Mucosa of descending colon (tissue), 3 donors: Measurements from ENCODE around the gene MSI2. TPM values are rescaled to one million over a fixed set of nuclear protein-coding genes. Genes with fewer than 3 reads are reported as not detected.
A peak's percentile ranks its signal among the peaks of the same experiment; 100 is the strongest.

Experiments
- ATAC-seq: fragments of 200-7000 bp; cut with Tn5 transposase; one replicate; pipeline ENCODE4 v1.9.1; 2020; ENCODE audit warnings: mild to moderate bottlenecking, moderate library complexity
- DNase-seq, 3 donors: peaks; one replicate each; pipeline ENCODE4 v3.0.0-alpha.2; 2020
- H3K36me3 ChIP-seq: fragments of 200-600 bp; one replicate; pipeline ENCODE4 v1.8.0; 2021; ENCODE audit warnings: low read depth, mild to moderate bottlenecking
- H3K4me1 ChIP-seq: fragments of 200-600 bp; one replicate; pipeline ENCODE4 v1.8.0; 2021; ENCODE audit warnings: low read depth, mild to moderate bottlenecking
- H3K4me3 ChIP-seq: fragments of 200-600 bp; one replicate; pipeline ENCODE4 v1.8.0; 2021; ENCODE audit warnings: mild to moderate bottlenecking
- H3K9me3 ChIP-seq: fragments of 200-600 bp; one replicate; pipeline ENCODE4 v1.8.0; 2021; ENCODE audit warnings: mild to moderate bottlenecking
- CTCF ChIP-seq: fragments of 200-600 bp; IDR thresholded peaks from one replicate; pipeline ENCODE4 v1.8.0; 2022; ENCODE audit warnings: antibody characterized with exemption, mild to moderate bottlenecking
- intact Hi-C, 2 donors: fragments of 100-400 bp; cut with DNase I in 1 of 2; cut with micrococcal nuclease in 1 of 2; formaldehyde crosslinking; loops; one replicate each; pipeline versions ENCODE4 v1.11.0 to v1.11.1; 2022; cut with DNase I, micrococcal nuclease
- total RNA-seq, 3 donors: library from RNA; stranded (reverse); fragmentation: NEBNext Ultra II Directional in 2 of 3; extraction: Animal tissue kit (Norgen Biotek cat#: 25700) in 2 of 3; gene quantifications; one replicate each; pipeline versions ENCODE4 v1.2.1 to v1.2.4, GENCODE V29; 2021 to 2023
- donor health status: DM: no; HTN: no; CAD: no; lungs with moderate emphysema.
- donor health status: DM: no; HTN: no; CAD: no.
- donor health status: DM: no; HTN: yes; CAD: no.

Gene MSI2
- total RNA-seq, 3 donors from 2014 or later = 60.0 to 72.6 (median 65.7) TPM

DNA sequence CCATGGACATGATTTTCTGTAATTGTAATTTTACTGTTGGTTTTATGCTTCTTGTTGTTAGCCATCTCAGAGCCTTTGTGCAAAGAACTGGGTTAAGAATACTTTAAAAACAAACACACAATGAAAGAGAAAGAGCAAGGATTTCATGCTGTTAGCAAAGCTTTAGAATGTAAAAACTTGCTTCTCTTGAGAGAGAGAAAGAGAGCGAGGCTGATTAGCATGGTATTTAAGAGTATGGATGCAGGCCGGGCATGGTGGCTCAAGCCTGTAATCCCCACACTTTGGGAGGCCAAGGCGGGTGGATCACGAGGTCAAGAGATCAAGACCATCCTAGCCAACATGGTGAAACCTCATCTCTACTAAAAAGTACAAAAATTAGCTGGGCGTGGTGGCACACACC, 76.2 kb downstream of the MSI2 start:
- no peak for ATAC-seq
- no peak for DNase-seq
- H3K36me3 ChIP-seq = no peaks in the 10 kb centered on the region
- H3K9me3 ChIP-seq = no peaks in the 10 kb centered on the region
- TF ChIP-seq CTCF = no peak
- no peak overlapping the region for H3K4me3 ChIP-seq
- no peaks in the 10 kb centered on the region for H3K4me1 ChIP-seq
- intact Hi-C loops = no loop called here

DNA sequence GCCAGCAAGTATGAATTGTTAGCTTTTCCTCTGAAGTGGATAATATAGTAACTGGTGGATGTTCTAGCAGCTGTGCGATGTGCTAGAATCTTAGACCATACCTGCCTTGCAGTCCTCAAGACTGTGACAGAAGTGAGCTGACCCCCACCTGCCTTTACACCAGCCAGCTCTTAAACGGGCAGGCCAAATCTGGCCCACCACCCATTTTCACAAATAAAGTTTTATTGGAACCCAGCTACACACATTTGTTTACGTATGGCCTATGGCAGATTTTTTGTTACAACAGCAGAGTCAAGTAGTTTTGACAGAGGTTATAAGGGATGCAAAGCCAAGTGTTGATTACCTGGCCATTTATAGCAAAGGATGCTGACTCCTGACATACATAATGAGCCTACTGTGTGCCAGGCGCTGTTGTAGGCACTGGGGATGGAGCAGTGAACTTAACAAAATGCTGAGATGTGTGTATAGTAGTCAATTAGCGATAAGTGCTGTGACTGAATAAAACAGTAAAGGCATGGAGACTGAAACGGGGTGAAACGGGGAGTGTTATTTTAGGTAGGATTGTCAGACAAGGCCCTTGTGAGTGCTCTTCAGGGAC, 79.0 kb downstream of the MSI2 start:
- no peaks in the 10 kb centered on the region for H3K9me3 ChIP-seq
- H3K4me1 ChIP-seq = no peaks in the 10 kb centered on the region
- DNase-seq (no peak), ATAC-seq (no peak)
- no peak for TF ChIP-seq CTCF
- H3K36me3 ChIP-seq = no peaks in the 10 kb centered on the region
- intact Hi-C loops = no loop called here
- H3K4me3 ChIP-seq = no peak overlapping the region

DNA sequence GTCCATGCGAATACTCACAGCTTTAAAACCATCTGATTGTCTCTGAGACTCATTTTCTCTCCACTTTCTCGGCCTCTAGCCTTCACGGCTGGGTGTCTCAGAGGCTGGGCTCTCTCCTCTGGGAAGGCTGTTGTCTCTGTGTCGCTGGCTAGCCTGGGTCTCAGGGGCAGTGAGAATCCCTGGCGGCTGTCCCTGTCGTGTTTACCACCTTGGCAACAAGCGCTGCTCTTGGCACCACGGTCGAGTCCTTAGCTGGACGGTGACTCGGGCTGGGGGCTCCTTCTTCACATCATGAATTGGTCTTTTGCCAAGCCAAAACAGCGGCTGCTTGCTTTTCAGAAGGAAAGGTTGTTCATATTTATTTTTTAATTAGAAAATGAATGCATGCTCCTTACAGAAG, 81.1 kb downstream of the MSI2 start:
- Histone ChIP-seq H3K4me1 (no peaks in the 10 kb centered on the region), H3K36me3 (no peaks in the 10 kb centered on the region), H3K9me3 (no peaks in the 10 kb centered on the region), H3K4me3 (no peak overlapping the region)
- DNase-seq = no peak
- no peak for TF ChIP-seq CTCF
- no peak for ATAC-seq
- intact Hi-C loops = no loop called here

- intact Hi-C loops = no loop called here
- Histone ChIP-seq H3K9me3 (no peaks in the 10 kb centered on the region), H3K4me3 (no peak overlapping the region), H3K4me1 (peaks cover 3% of the 10 kb centered on the region), H3K36me3 (no peaks in the 10 kb centered on the region)
- no peak for TF ChIP-seq CTCF
- no peak for DNase-seq
- ATAC-seq = peak; percentile 7
Observed at GRCh38 chr17:57338257-57338914, 82.1 kb downstream of the MSI2 start.

DNA sequence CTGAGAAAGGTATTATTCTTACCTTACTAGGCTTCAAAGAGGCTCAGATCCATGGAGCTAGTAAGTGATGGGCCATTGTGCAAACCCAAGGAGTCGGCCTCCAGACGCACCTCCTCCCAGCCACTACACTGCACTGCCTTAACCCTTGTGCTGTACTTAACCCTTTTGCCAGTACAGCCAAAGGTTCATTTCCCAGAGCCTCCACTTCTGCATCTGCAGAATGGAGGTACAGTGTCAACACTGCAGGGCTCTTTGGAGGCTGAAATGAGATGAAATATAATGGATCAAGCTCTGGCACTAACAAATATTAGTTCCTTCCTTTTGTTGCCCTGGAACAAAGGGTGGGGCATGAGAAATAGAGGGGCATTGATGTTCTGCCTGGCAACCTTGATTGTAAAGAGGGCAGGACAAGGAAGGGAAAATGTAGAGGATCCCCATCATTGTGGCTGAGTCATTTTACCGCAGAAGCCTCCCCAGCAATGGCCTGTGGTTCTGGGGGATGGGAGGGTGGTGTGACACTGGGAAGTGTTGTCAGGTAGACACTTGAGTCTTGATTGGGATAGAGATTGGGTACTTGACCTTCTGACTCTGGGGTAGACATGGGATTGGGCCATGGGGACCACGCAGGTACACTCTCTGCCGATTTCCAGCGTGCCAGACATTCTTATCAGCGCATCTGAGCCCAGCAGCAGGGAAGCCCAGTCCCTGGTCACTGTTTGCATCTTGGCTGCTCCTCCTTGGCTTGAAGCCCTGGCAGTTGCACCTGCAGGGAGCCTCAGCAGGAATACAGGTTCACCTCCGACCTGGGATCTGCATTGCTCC, 84.0 kb downstream of the MSI2 start:
- intact Hi-C loops = no loop called here
- DNase-seq = no peak
- Histone ChIP-seq H3K36me3 (no peaks in the 10 kb centered on the region), H3K9me3 (no peaks in the 10 kb centered on the region), H3K4me3 (no peak overlapping the region), H3K4me1 (peaks cover 3% of the 10 kb centered on the region)
- peak; percentile 30 for ATAC-seq
- TF ChIP-seq CTCF = no peak
